Prostate gland (tissue), 2 donors: ENCODE measurements around the gene HOXA13.

Experiments
- POLR2A ChIP-seq: fragments of 450-650 bp; IDR thresholded peaks from one replicate; pipeline ENCODE4 v1.6.1; 2016; ENCODE audit warnings: antibody characterized with exemption, mild to moderate bottlenecking
- POLR2AphosphoS5 ChIP-seq: sonication (generic); formaldehyde crosslinking; IDR thresholded peaks from one replicate; pipeline ENCODE4 v1.6.1; 2017; ENCODE audit warnings: antibody characterized with exemption
- TF ChIP-seq, protein P1 (sequence below), 4 experiments: fragments of 200-600 bp in 2 of 4; fragments of 450-650 bp in 2 of 4; sonication (generic) in 2 of 4; IDR thresholded peaks; 1 replicate in 3 of 4; 2 replicates in 1 of 4; pipeline ENCODE4 v1.5.1; 2016 to 2019; ENCODE audit warnings: antibody characterized with exemption in 4 of 4, mild to moderate bottlenecking in 2 of 4, moderate library complexity in 2 of 4

DNA sequence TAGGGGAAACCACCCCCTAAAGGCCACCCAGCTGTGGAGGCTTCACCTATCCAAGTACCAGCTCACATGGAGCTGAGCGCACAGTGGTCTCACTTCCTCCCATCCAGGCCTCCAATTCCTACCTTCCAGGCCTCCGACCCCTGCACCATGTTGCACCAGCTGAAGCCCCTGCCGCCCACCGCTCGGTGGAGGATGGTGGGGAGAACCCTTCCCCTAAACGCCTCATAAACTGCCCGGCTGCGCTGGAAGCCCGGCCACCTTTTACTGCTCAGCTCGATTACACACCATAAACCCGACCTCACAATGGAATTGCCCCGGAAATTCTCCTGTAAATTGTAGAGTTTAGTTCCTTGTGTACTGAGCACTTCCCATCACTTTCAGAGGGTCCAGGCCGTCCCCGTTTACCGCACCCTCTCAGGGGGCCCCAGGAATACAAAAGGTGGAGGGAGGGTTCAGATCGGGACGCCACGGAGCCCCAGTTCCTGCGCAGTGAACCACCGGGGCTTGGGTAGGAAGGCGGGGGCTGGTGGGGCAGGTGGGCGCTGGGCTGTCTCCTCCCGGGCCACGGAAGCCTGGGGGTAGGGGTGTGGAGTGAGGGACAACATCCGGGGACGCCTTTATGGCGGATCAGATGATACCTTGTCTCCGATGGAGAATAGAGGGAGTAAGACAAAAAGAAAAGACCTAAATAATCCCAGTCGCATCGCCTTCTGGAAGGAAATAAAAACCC is 42.0 kb downstream of the HOXA13 start:
- TF ChIP-seq, protein P1, sequence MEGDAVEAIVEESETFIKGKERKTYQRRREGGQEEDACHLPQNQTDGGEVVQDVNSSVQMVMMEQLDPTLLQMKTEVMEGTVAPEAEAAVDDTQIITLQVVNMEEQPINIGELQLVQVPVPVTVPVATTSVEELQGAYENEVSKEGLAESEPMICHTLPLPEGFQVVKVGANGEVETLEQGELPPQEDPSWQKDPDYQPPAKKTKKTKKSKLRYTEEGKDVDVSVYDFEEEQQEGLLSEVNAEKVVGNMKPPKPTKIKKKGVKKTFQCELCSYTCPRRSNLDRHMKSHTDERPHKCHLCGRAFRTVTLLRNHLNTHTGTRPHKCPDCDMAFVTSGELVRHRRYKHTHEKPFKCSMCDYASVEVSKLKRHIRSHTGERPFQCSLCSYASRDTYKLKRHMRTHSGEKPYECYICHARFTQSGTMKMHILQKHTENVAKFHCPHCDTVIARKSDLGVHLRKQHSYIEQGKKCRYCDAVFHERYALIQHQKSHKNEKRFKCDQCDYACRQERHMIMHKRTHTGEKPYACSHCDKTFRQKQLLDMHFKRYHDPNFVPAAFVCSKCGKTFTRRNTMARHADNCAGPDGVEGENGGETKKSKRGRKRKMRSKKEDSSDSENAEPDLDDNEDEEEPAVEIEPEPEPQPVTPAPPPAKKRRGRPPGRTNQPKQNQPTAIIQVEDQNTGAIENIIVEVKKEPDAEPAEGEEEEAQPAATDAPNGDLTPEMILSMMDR (IDR thresholded peaks at IDR 0.05) = no peak
- no peak for TF ChIP-seq POLR2AphosphoS5
- no peak for TF ChIP-seq POLR2A
